NCI-H1417 (cell line): ENCODE results near the gene HPS6.
"Not testable (repeated sequence)": the region's sequence is repeated elsewhere in the genome, so short reads cannot be mapped to it uniquely, and the experiment has no call there.

Experiments used
- DNase-seq, 3 experiments: peaks; one replicate each; lab custom pipeline; 2025; lab: John Stamatoyannopoulos, UW

The HPS6 gene

GRCh38 chr10:102064868-102065560 lies at the start of gene HPS6:
Gene HPS6, plus strand, starts transcription at chr10:102065349. Its CDS starts 126 bp downstream, at chr10:102065475.
- peak; percentile 64 to 82 (median 80) for DNase-seq

DNA sequence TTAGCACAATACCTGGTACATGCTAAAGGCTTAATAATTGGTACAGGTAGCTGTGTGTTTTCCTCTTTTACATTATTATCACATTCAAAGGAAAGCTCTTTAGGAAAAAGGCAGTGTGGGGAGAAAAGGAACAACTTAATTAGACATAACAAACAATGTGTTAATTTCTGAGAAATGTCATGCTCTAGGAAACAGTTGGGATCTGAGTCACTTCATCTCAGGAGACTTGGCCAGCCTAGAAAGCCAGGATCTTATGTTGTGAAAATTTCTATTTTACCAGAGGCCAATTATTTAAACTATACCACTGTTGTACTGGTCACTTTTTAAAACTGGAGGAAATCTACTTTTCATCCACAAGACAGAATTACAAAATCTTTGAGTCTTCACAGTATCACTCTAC lies 48.7 kb upstream of the HPS6 start:
- no peak for DNase-seq

DNA sequence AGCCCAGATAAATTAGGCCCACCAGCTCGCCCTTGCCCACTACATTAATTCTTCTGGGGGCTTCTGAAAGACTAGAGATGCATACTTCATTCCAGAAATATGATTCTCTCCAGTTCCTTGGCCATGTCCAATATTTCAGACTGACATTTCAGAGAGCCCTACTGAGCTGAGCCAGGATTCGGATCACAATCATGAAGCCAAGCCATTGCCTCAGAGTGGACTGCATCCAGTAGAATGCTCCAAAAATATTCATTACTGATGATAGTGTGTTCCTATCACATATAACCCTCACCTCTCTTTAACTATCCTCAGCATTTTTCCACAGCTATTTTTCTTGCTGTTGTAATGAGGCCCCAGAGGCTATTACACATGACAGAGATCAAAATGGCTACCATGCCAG lies 47.9 kb upstream of the HPS6 start:
- DNase-seq = no peak

DNA sequence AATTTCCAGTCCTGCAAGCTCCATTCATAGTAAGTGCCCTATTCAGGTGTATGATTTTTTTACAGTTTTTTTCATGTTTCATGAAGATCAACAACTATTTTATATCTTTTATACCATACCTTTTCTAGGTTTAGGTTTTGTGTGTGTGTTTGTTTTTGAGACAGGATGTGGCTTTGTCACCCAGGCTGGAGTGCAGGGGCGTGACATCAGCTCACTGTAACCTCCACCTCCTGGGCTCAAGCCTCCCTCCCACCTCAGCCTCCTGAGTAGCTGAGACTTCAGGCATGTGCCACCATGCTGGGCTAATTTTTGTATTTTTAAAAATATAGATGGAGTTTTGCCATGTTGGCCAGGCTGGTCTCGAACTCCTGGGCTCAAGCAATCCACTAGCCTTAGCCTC lies 44.2 kb upstream of the HPS6 start:
- no peak for DNase-seq

GRCh38 chr10:102024799-102025198 lies 40.4 kb upstream of the HPS6 start:
- DNase-seq = no peak

- DNase-seq = no peak
Observed at GRCh38 chr10:102027261-102027660, 37.9 kb upstream of the HPS6 start.

DNA sequence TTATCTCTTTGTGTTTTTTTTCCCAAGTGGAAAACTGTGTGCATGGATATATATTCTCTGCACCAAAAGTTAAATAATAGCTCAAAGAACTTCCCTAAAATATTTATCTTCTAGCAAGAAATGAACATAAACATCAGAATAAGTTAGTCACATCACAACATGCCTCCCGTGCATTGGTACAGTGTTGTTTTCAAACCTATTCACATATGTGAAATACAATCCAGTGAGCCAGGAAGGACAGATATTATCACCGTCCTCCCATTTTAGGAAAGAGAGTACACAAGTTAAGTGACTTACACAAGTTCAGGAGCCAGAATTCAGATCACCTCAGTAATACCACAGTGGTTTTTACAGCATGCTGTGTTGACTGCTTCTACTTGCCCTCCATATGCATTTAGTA lies 31.4 kb upstream of the HPS6 start:
- no peak for DNase-seq

GRCh38 chr10:102035807-102036206 lies 29.3 kb upstream of the HPS6 start:
- DNase-seq = not testable (repeated sequence)

GRCh38 chr10:102038410-102038809 lies 26.7 kb upstream of the HPS6 start:
- no peak for DNase-seq

DNA sequence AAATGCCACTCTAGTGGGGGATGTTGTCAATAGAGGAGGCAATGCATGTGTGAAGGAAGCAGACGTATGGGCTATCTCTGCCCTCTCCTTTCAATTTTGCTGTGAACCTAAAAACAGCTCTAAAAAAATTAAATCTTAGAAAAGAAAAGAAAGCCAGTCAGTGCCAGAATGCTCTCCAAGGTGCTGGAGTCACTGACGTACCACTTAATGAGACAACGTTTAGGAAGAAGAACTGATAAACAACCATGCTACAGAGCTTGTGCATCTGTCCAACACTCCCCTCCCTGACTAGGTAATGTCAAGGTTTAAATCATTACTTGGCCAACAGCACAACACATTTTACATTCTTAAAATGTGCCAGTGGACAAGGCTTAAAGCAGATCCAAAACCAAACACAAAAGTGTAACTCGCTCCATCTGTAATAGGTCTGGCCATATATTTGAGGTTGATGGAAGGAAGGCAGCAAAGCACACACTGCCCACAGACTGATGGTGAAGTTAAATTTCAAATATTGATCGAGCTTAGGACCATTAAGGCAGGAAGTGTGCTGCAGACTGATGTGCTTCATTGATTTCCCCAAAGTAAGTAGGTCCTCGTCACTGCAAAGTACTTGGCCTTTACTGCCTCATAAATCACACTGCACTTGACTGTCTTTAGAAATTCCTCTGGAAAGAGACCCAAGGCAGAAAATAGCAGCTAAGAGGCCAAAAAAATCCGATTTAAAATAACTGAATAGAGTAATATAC lies 24.7 kb upstream of the HPS6 start:
- DNase-seq = peak in 1 of 3 experiments; percentile 38

DNA sequence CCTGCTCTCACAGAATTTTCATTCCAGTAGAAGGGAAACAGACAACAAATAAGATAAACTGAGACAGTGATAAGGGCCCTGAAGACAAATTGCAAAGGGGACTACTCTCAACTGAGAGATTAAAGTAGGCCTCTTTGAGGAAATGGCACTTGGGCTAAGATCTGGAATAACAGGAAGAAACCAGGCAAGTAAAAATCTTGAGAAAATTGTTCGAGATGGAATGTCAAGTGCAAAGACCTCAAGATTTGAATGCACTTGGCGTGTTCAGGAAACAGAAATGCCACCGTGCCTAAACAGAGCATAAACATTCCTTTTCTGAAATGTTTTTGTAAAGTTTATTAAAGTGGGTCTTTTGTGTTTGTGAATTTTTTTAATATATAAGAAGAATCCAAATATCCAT lies 19.9 kb upstream of the HPS6 start:
- no peak for DNase-seq

DNA sequence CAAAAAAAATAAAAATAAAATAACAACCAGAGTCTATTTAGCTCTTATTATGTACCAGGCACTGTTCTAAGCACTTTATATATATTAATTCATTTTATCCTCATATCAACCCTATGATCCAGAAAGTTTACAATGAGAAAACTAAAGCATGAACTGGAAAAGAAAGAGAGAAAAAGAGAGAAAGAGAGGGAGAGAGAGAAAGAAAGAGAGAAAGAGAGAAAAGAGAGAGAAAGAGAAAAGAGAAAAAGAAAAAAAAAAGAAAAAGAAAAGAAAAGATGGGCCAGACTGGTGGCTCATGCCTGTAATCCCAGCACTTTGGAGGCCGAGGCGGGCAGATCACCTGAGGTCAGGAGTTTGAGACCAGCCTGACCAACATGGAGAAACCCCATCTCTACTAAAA lies 19.1 kb upstream of the HPS6 start:
- DNase-seq = no peak

GRCh38 chr10:102054881-102055646 lies 10.1 kb upstream of the HPS6 start:
- DNase-seq = not testable (repeated sequence)

DNA sequence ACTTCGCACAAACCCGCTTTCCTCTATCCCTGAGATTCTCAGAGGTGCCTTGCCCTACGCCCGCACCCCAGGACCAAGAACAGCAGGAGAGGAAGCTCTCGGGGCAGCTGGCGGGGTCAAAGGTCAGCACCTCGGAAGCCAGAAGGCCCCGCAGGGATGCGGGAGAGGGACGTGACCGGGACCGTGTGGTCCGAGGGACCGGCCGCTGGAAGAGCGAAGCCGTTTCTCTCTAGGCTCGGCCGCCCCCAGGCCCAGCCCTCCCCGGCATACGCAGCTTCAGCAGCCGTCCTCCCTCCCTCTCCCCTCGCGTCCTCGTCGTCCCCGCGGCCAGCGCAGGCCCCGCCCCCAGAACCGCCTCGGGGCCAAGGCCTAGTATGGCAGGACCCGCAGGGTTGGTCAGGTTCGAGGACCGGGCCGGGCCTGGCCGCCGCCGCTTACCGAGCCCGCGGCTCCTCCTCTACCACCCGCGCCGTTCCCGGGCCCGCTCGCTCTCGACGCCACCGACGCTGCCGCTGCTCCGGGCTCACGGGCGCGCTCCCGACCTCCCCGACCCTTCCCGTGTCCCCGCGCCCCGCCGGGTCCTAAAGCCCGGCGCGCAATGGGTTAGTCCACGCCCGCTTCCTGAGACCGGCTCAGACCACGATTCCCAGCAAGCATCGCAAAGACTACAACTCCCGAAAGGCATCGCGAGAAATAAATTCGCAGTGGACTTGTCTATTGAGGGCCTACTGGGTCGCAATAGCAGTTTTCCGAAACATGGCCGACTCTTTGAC lies 9.3 kb upstream of the HPS6 start, which contains the start of gene ARMH3:
Gene ARMH3, minus strand, starts transcription at position 527 of the 773 bp plus-strand sequence. CDS start 16,059 bp downstream, outside the sequence.
- DNase-seq = peak; percentile 91 to 96 (median 95)

DNA sequence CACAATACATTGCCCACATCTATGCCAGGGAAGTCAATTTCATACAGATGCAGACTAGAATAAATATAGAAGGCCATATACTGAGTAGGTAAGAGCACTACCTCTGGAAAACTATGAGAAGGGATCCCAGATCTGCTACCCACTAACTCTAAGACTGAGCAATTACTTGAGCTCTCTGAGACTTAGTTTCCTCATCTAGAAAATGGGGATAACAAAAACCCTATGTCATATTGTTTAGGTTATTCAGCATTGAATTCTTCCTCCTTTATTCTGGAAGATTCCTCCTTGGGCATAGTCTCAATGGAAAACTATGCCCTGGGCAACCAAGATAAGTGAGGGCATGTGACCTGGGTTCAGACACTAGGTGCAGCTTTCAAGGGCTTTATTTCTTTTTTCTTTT lies 5.2 kb upstream of the HPS6 start:
- DNase-seq = no peak

DNA sequence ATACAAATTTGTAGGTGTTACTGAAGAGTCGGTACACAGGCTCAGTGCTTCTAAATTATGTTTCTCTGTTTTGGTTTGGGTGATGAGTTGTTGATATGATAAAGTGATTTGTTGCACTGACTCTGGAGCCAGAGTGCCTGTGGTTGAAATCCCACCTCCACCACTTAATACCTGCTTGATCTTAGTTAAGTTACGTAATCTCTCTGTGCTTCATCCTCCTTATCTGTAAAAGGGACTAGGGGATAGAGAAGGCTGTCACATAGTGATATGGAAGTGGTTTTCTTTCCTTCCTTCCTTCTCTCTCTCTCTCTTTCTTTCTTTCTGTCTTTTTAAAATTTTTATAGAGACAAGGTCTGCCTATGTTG lies 664 bp upstream of the HPS6 start:
- DNase-seq = no peak

DNA sequence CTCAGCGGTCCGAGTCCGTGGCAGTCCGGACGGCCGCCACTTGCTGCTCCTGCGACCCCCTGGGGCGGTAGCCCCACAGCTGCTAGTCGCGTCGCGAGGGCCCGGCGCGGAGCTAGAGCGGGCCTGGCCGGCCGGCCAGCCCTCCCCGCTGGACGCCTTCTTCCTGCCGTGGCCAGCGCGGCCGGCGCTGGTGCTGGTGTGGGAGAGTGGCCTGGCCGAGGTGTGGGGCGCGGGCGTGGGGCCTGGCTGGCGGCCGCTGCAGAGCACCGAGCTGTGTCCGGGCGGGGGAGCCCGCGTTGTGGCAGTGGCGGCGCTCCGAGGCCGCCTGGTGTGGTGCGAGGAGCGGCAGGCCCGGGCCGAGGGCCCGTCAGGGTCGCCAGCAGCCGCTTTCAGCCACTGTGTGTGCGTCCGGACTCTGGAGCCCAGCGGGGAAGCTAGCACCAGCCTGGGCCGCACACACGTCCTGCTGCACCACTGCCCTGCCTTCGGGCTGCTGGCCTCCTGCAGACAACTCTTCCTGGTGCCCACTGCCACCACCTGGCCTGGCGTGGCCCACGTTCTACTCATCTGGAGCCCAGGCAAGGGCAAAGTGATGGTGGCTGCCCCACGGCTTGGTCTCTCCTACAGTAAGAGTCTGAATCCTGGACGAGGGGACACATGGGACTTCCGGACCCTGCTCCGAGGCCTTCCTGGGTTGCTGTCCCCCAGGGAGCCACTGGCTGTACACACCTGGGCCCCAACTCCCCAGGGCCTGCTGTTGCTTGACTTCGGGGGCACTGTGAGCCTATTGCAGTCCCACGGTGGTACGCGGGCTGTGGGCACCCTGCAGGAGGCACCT lies 631 bp downstream of the HPS6 start:
- peak in 1 of 3 experiments; percentile 55 for DNase-seq

DNA sequence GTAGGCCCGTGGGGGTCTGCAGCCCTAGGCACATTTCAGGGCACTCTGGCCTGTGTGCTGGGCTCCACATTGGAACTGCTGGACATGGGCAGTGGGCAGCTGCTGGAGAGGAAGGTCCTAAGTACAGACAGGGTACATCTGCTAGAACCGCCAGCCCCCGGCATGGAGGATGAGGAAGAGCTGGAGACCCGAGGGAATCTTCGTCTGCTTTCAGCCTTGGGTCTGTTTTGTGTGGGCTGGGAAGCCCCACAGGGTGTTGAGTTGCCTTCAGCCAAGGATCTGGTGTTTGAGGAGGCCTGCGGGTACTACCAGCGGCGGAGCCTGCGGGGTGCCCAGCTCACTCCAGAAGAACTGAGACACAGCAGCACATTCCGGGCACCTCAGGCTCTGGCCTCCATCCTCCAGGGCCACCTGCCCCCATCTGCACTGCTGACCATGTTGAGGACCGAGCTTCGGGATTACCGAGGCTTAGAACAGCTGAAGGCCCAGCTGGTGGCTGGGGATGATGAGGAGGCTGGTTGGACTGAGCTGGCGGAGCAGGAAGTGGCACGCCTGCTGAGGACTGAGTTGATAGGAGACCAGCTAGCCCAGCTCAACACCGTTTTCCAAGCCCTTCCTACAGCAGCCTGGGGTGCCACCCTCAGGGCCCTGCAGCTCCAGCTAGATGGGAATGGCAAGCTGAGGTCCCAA lies 1.4 kb downstream of the HPS6 start:
- no peak for DNase-seq

- no peak for DNase-seq
Observed at GRCh38 chr10:102067091-102067916, 2.2 kb downstream of the HPS6 start.
